A673 (cell line): ENCODE measurements around the gene SYN1. TPM values are rescaled to one million over a fixed set of nuclear protein-coding genes. Genes with fewer than 3 reads are reported as not detected.

Source experiments
- BruUV-seq: library from RNA; stranded (reverse); fragments of 400-500 nt; replicated peaks from 2 replicates; lab custom pipeline; 2021; lab: Mats Ljungman, UMichigan
- CTCF ChIA-PET: fragments of 300-600 bp; sonication (Branson Sonifier 250); formaldehyde crosslinking; loops from one replicate; lab custom pipeline; 2022; ENCODE audit warnings: antibody characterized with exemption; lab: Charles Lee
- POLR2A ChIA-PET: fragments of 300-600 bp; sonication (Branson Sonifier 250); formaldehyde crosslinking; loops from one replicate; lab custom pipeline; 2022; ENCODE audit warnings: antibody characterized with exemption; ENCODE audit not compliant: low non-redundant PET; lab: Charles Lee
- DNase-seq: peaks from one replicate; pipeline ENCODE4 v3.0.0-alpha.2; 2015; ENCODE audit warnings: low spot score
- H3K27ac ChIP-seq: fragments of 200-600 bp; sonication (generic); 2 replicates; pipeline ENCODE4 v1.5.1; 2016; ENCODE audit warnings: mixed run types, low read depth, mild to moderate bottlenecking, mixed read lengths, antibody characterized with exemption, low read length; ENCODE audit not compliant: poor library complexity, severe bottlenecking
- H3K27me3 ChIP-seq: fragments of 200-600 bp; sonication (generic); replicated peaks from 2 replicates; pipeline ENCODE4 v1.6.1; 2017; ENCODE audit warnings: mixed run types, low read depth, mild to moderate bottlenecking, mixed read lengths, antibody characterized with exemption, low read length; ENCODE audit not compliant: insufficient read depth, poor library complexity
- H3K36me3 ChIP-seq: fragments of 200-600 bp; sonication (generic); 2 replicates; pipeline ENCODE4 v1.6.1; 2016; ENCODE audit warnings: mixed run types, mild to moderate bottlenecking, mixed read lengths, antibody characterized with exemption, low read length; ENCODE audit not compliant: insufficient read depth, poor library complexity, severe bottlenecking
- H3K4me1 ChIP-seq: fragments of 200-600 bp; sonication (generic); 2 replicates; pipeline ENCODE4 v1.6.1; 2017; ENCODE audit warnings: mixed run types, mild to moderate bottlenecking, mixed read lengths, antibody characterized with exemption, low read length; ENCODE audit not compliant: insufficient read depth, poor library complexity, severe bottlenecking
- H3K4me3 ChIP-seq: fragments of 200-600 bp; sonication (generic); 2 replicates; pipeline ENCODE4 v1.5.1; 2016; ENCODE audit warnings: low read depth, mixed run types, mild to moderate bottlenecking, mixed read lengths, low read length; ENCODE audit not compliant: poor library complexity, severe bottlenecking
- H3K9me3 ChIP-seq: fragments of 200-600 bp; sonication (generic); 2 replicates; pipeline ENCODE4 v1.6.1; 2016; ENCODE audit warnings: mixed run types, low read depth, mild to moderate bottlenecking, mixed read lengths, antibody characterized with exemption, low read length; ENCODE audit not compliant: poor library complexity, severe bottlenecking
- CTCF ChIP-seq: fragments of 300-800, 200-600 bp; sonication (generic); conservative IDR thresholded peaks from 2 replicates; pipeline ENCODE4 v1.5.1; 2017; ENCODE audit warnings: low read depth, mild to moderate bottlenecking, antibody characterized with exemption, low read length, moderate library complexity, mixed read lengths
- EZH2 ChIP-seq: fragments of 200-600 bp; sonication (generic); IDR thresholded peaks from 2 replicates; pipeline ENCODE4 v1.6.1; 2017; ENCODE audit warnings: borderline replicate concordance, low read depth, mild to moderate bottlenecking, mixed read lengths, antibody characterized with exemption, low read length; ENCODE audit not compliant: poor library complexity, severe bottlenecking
- intact Hi-C: fragments of 100-400 bp; cut with micrococcal nuclease; formaldehyde crosslinking; loops from one replicate; pipeline ENCODE4 v1.10.0; 2022; ENCODE audit not compliant: unreplicated experiment
- total RNA-seq: library from RNA; stranded (reverse); gene quantifications from 2 replicates; pipeline ENCODE4 v1.2.3, GENCODE V29; 2021

Gene SYN1
- total RNA-seq, 1 experiment from 2014 or later = 9.2 TPM

- BruUV-seq = no TSS peak
- ChIA-PET CTCF (no interaction called here), POLR2A (no interaction called here)
- Histone ChIP-seq H3K27ac (no peak overlapping the region), H3K36me3 (no peaks in the 10 kb centered on the region), H3K4me1 (no peaks in the 10 kb centered on the region), H3K27me3 (no peaks in the 10 kb centered on the region), H3K9me3 (no peaks in the 10 kb centered on the region), H3K4me3 (no peak overlapping the region)
- no peak for DNase-seq
- intact Hi-C loops = no loop called here
- TF ChIP-seq EZH2 (no peak), CTCF (no peak)
Measured at GRCh38 chrX:47577424-47577823, 42.2 kb downstream of the SYN1 start.

- H3K36me3 ChIP-seq = peaks cover 4% of the 10 kb centered on the region
- CTCF ChIA-PET = no interaction called here
- H3K4me1 ChIP-seq = no peaks in the 10 kb centered on the region
- intact Hi-C loops = no loop called here
- no peak for TF ChIP-seq CTCF
- no peak for TF ChIP-seq EZH2
- no TSS peak for BruUV-seq
- no peak overlapping the region for H3K27ac ChIP-seq
- no peak for DNase-seq
- POLR2A ChIA-PET = no interaction called here
- H3K9me3 ChIP-seq = no peaks in the 10 kb centered on the region
- H3K27me3 ChIP-seq = no peaks in the 10 kb centered on the region
- H3K4me3 ChIP-seq = no peak overlapping the region
Measured at GRCh38 chrX:47576021-47576898, 43.4 kb downstream of the SYN1 start.

GRCh38 chrX:47574547-47575301 lies 44.9 kb downstream of the SYN1 start:
- H3K4me1 ChIP-seq = no peaks in the 10 kb centered on the region
- intact Hi-C loops = no loop called here
- CTCF ChIA-PET = no interaction called here

More at GRCh38 chrX:47574547-47575301, 44.9 kb downstream of the SYN1 start:
- Histone ChIP-seq H3K27ac (no peak overlapping the region), H3K9me3 (no peaks in the 10 kb centered on the region), H3K4me3 (no peak overlapping the region), H3K36me3 (peaks cover 6% of the 10 kb centered on the region), H3K27me3 (no peaks in the 10 kb centered on the region)
- POLR2A ChIA-PET = no interaction called here
- no peak for DNase-seq
- BruUV-seq = no TSS peak
- no peak for TF ChIP-seq CTCF
- no peak for TF ChIP-seq EZH2
